Endothelial cell of umbilical vein (primary cell): ENCODE data around the gene KCMF1.

ENCODE experiments used
- CTCF ChIP-seq, 2 donors: IDR thresholded peaks; 1 replicate in 1 of 2; 2 replicates in 1 of 2; pipeline ENCODE4 v1.5.1; 2011; ENCODE audit warnings: low read length in 2 of 2, mild to moderate bottlenecking in 2 of 2, moderate library complexity in 2 of 2, control low read depth in 1 of 2, inconsistent platforms in 1 of 2, low read depth in 1 of 2; ENCODE audit not compliant: insufficient read depth in 1 of 2; ENCODE audit errors: extremely low read depth in 1 of 2
- POLR2A ChIP-seq: IDR thresholded peaks from 2 replicates; pipeline ENCODE4 v1.6.1; 2012; ENCODE audit warnings: low read depth, mild to moderate bottlenecking, control low read depth, low read length

- TF ChIP-seq POLR2A = no peak
- TF ChIP-seq CTCF (IDR thresholded peaks at IDR 0.05; ENCODE audit: extremely low read depth in 1 of 2, insufficient read depth in 1 of 2, low read depth in 1 of 2, low read length in 2 of 2) = no peak
These were observed 6.4 kb upstream of the KCMF1 start for GRCh38 chr2:84964406-84965191.
